GM12878 (cell line): ENCODE data around the gene BCAR3. TPM values are rescaled to one million over a fixed set of nuclear protein-coding genes. Genes with fewer than 3 reads are reported as not detected.

Experiments used
- CEBPZ ChIP-seq: fragments of 150-350 bp; IDR thresholded peaks from 2 replicates; pipeline ENCODE4 v1.6.1; 2016; ENCODE audit warnings: low read depth, low read length
- NFXL1 ChIP-seq: fragments of 450-650 bp; IDR thresholded peaks from 2 replicates; pipeline ENCODE4 v1.6.1; 2017; ENCODE audit warnings: antibody characterized with exemption, mild to moderate bottlenecking, borderline replicate concordance
- PRDM15 ChIP-seq: fragments of 450-650 bp; formaldehyde crosslinking; IDR thresholded peaks from 2 replicates; pipeline ENCODE4 v1.4.0; 2020; ENCODE audit warnings: mild to moderate bottlenecking, moderate library complexity
- RUNX3 ChIP-seq: IDR thresholded peaks from 2 replicates; pipeline ENCODE4 v1.6.1; 2012; ENCODE audit warnings: low read length, inconsistent platforms
- SP1 ChIP-seq: IDR thresholded peaks from one replicate; pipeline ENCODE4 v1.6.1; 2011; ENCODE audit warnings: low read depth, low read length
- SPI1 ChIP-seq: IDR thresholded peaks from 2 replicates; pipeline ENCODE4 v1.6.1; 2011; ENCODE audit warnings: low read depth, mild to moderate bottlenecking, low read length, moderate library complexity, borderline replicate concordance; ENCODE audit not compliant: insufficient read depth
- TCF7 ChIP-seq: IDR thresholded peaks from 2 replicates; pipeline ENCODE4 v1.6.1; 2014; ENCODE audit warnings: antibody characterized with exemption, borderline replicate concordance
- ZNF207 ChIP-seq: fragments of 450-650 bp; IDR thresholded peaks from 2 replicates; pipeline ENCODE4 v1.6.1; 2014; ENCODE audit warnings: antibody characterized with exemption, mild to moderate bottlenecking, borderline replicate concordance
- polyA plus RNA-seq, 11 experiments: library from polyadenylated mRNA; depleted of rRNA in 4 of 11; unstranded in 6 of 11; stranded (reverse) in 5 of 11; fragments of >200 nt; fragmentation: Nextera tagmentation in 4 of 11; fragmentation: Illumina TruSeq in 1 of 11; extraction: Ambion mirVana in 4 of 11; extraction: Trizol in 1 of 11; gene quantifications; 1 replicate in 1 of 11; 2 replicates in 10 of 11; pipeline versions ENCODE4 v1.2.1 to v1.2.3, GENCODE V29; 2011 to 2016; ENCODE audit warnings: inconsistent platforms in 2 of 11, missing spikeins in 2 of 11, low read depth in 1 of 11
- total RNA-seq, 4 experiments: library from RNA; depleted of rRNA in 3 of 4; stranded (reverse); fragments of >200 nt in 3 of 4; fragmentation: Illumina TruSeq in 1 of 4; extraction: Trizol in 1 of 4; gene quantifications; 2 replicates each; pipeline versions ENCODE4 v1.2.1 to v1.2.3, GENCODE V29; 2013 to 2021

The BCAR3 gene
- total and polyA plus RNA-seq, 10 of the 15 experiments (the other 5 are each of a cell fraction or from before 2014, with no cell fraction given) = 1.3 to 6.6 (median 1.8) TPM

- no peak for TF ChIP-seq CEBPZ
- TF ChIP-seq PRDM15 (CRISPR knock-in tag) = no peak
- no peak for TF ChIP-seq NFXL1
- no peak for TF ChIP-seq TCF7
- TF ChIP-seq RUNX3 = no peak
- TF ChIP-seq ZNF207 = no peak
- no peak for TF ChIP-seq SP1
- no peak for TF ChIP-seq SPI1
Observed at GRCh38 chr1:93649231-93649630, 32.4 kb downstream of the BCAR3 start (continued).
